K562 (cell line): ENCODE results near the gene EIF3J. TPM values are rescaled to one million over a fixed set of nuclear protein-coding genes. Genes with fewer than 3 reads are reported as not detected.

ENCODE experiments used
- ATAC-seq: fragments of 200-7000 bp; cut with Tn5 transposase; 3 replicates; pipeline ENCODE4 v1.9.1; 2020; ENCODE audit warnings: moderate library complexity
- BruUV-seq: library from RNA; stranded (reverse); fragments of 400-500 nt; replicated peaks from 2 replicates; lab custom pipeline; 2021; lab: Mats Ljungman, UMichigan
- CTCF ChIA-PET: fragments of 300-600 bp; formaldehyde crosslinking; extraction: SDS; loops from one replicate; lab custom pipeline; 2021; ENCODE audit warnings: low intra/inter-chr PET ratio; lab: Yijun Ruan, JAX
- POLR2A ChIA-PET: fragments of 300-600, 350-650 bp; sonication (Branson Sonifier 250); formaldehyde crosslinking; extraction: SDS; loops from one replicate; lab custom pipeline; 2021; ENCODE audit warnings: antibody characterized with exemption, inconsistent platforms; lab: Yijun Ruan, JAX
- DNase-seq, 4 experiments: peaks; one replicate each; pipeline versions ENCODE4 v3.0.0 to v3.0.0-alpha.2; 2011 to 2018; ENCODE audit warnings: low spot score in 3 of 4, mixed read lengths in 3 of 4; ENCODE audit errors: extremely low read depth in 1 of 4
- FAIRE-seq: peaks from 2 replicates; lab custom pipeline; 2011; peaks lifted over from hg19 to GRCh38; lab: Jason Lieb, UNC
- H2AFZ ChIP-seq: 2 replicates; pipeline ENCODE4 v1.6.0; 2011; ENCODE audit warnings: low read depth, low read length, control low read depth, inconsistent platforms
- H3K27ac ChIP-seq: fragments of 200-600 bp; 3 replicates; pipeline ENCODE4 v1.8.0; 2011; ENCODE audit warnings: low read depth, mild to moderate bottlenecking, control low read depth, inconsistent platforms, low read length, moderate library complexity, mixed read lengths; ENCODE audit errors: extremely low read depth
- H3K27me3 ChIP-seq, 2 experiments: fragments of 300-600 bp in 1 of 2; 2 replicates in 1 of 2; 3 replicates in 1 of 2; pipeline versions ENCODE4 v1.6.0 to v1.8.0; 2011; ENCODE audit warnings: inconsistent platforms in 2 of 2, low read length in 2 of 2, mild to moderate bottlenecking in 1 of 2, mixed read lengths in 1 of 2, moderate library complexity in 1 of 2; ENCODE audit not compliant: control insufficient read depth in 2 of 2, insufficient read depth in 2 of 2
- H3K36me3 ChIP-seq: fragments of 300-600 bp; 3 replicates; pipeline ENCODE4 v1.8.0; 2011; ENCODE audit warnings: mild to moderate bottlenecking, low read length, inconsistent platforms; ENCODE audit not compliant: control insufficient read depth, insufficient read depth
- H3K4me1 ChIP-seq, 2 experiments: fragments of 200-600 bp in 1 of 2; replicated peaks in 1 of 2; 2 replicates in 1 of 2; 3 replicates in 1 of 2; pipeline versions ENCODE4 v1.5.1 to v1.8.0; 2011; ENCODE audit warnings: inconsistent platforms in 2 of 2, low read length in 2 of 2, mild to moderate bottlenecking in 1 of 2, mixed read lengths in 1 of 2, moderate library complexity in 1 of 2; ENCODE audit not compliant: control insufficient read depth in 2 of 2, insufficient read depth in 2 of 2
- H3K4me2 ChIP-seq: 2 replicates; pipeline ENCODE4 v1.6.1; 2011; ENCODE audit warnings: low read length, control low read depth, inconsistent platforms, mixed read lengths; ENCODE audit not compliant: insufficient read depth
- H3K4me3 ChIP-seq: fragments of 200-600 bp; sonication (generic), shearing (Covaris generic); 2 replicates; pipeline ENCODE4 v1.5.1; 2016; ENCODE audit warnings: control low read depth, inconsistent platforms
- H3K79me2 ChIP-seq: fragments of 200-600 bp; 3 replicates; pipeline ENCODE4 v1.8.0; 2011; ENCODE audit warnings: low read length, inconsistent platforms; ENCODE audit not compliant: control insufficient read depth, insufficient read depth
- H3K9ac ChIP-seq, 2 experiments: 2 replicates each; pipeline versions ENCODE4 v1.6.0 to v1.6.1; 2011; ENCODE audit warnings: low read depth in 2 of 2, low read length in 2 of 2, control low read depth in 1 of 2, inconsistent platforms in 1 of 2, mild to moderate bottlenecking in 1 of 2, mixed read lengths in 1 of 2; ENCODE audit not compliant: insufficient read depth in 1 of 2
- H3K9me1 ChIP-seq: one replicate; pipeline ENCODE4 v1.6.0; 2011; ENCODE audit warnings: inconsistent platforms, mild to moderate bottlenecking, low read length, moderate library complexity; ENCODE audit not compliant: control insufficient read depth, insufficient read depth
- H3K9me3 ChIP-seq: replicated peaks from 2 replicates; pipeline ENCODE4 v1.5.1; 2011; ENCODE audit warnings: low read depth, low read length, inconsistent platforms; ENCODE audit not compliant: control insufficient read depth, insufficient read depth
- H4K20me1 ChIP-seq: replicated peaks from 2 replicates; pipeline ENCODE4 v1.6.1; 2011; ENCODE audit warnings: low read length, inconsistent platforms, mixed read lengths; ENCODE audit not compliant: control insufficient read depth, insufficient read depth
- RAD21 ChIP-seq, 2 experiments: fragments of 250-450 bp in 1 of 2; fragments of 450-650 bp in 1 of 2; sonication (Bioruptor Pico) in 1 of 2; formaldehyde crosslinking in 1 of 2; IDR thresholded peaks in 1 of 2; conservative IDR thresholded peaks in 1 of 2; 2 replicates each; pipeline versions ENCODE4 v1.4.0 to v1.8.0; 2020 to 2022; ENCODE audit warnings: mild to moderate bottlenecking in 2 of 2, moderate library complexity in 1 of 2
- SMC3 ChIP-seq: conservative IDR thresholded peaks from 2 replicates; pipeline ENCODE4 v1.6.1; 2011; ENCODE audit warnings: low read depth, low read length, improper control_type of control experiment; ENCODE audit not compliant: insufficient read depth
- WGBS: fragments of 100-300 bp; shearing (Covaris generic); methylation state at CpG from one replicate; pipeline ENCODE4 v1.1.6; 2016; ENCODE audit warnings: low coverage, mixed read lengths; ENCODE audit not compliant: insufficient coverage; ENCODE audit errors: missing lambda C conversion rate; 5-methylcytosine and 5-hydroxymethylcytosine counted together
- in situ Hi-C: fragments of 300-500 bp; cut with MboI; formaldehyde crosslinking; loops from 4 replicates; pipeline ENCODE4 v1.15.0; 2018; ENCODE audit warnings: inconsistent platforms, mixed read lengths
- intact Hi-C: fragments of 100-400 bp; cut with micrococcal nuclease; formaldehyde crosslinking; loops from 2 replicates; pipeline ENCODE4 v1.14.2; 2022
- polyA plus RNA-seq, 8 experiments: library from polyadenylated mRNA; depleted of rRNA in 4 of 8; stranded (reverse) in 5 of 8; unstranded in 3 of 8; fragments of >200 nt; fragmentation: Nextera tagmentation in 2 of 8; fragmentation: Illumina TruSeq in 1 of 8; extraction: Ambion mirVana in 2 of 8; extraction: Trizol in 1 of 8; gene quantifications; 2 replicates each; pipeline versions ENCODE4 v1.2.1 to v1.2.3, GENCODE V29; 2011 to 2014; ENCODE audit warnings: inconsistent platforms in 1 of 8, missing spikeins in 1 of 8
- total RNA-seq, 7 experiments: library from RNA; depleted of rRNA in 6 of 7; stranded (reverse); fragments of >200 nt in 6 of 7; fragmentation: Illumina TruSeq in 2 of 7; extraction: Trizol in 2 of 7; gene quantifications; 2 replicates each; pipeline versions ENCODE4 v1.2.1 to v1.2.3, GENCODE V29; 2011 to 2021; ENCODE audit warnings: low replicate concordance in 1 of 7
- TF ChIP-seq, protein P1 (sequence below): sonication (generic); formaldehyde crosslinking; IDR thresholded peaks from 2 replicates; pipeline ENCODE4 v1.8.0; 2022; ENCODE audit warnings: mild to moderate bottlenecking, missing genetic modification reagents
- TF ChIP-seq, protein P2 (sequence below), 3 experiments: IDR thresholded peaks in 2 of 3; conservative IDR thresholded peaks in 1 of 3; 2 replicates each; pipeline ENCODE4 v1.5.1; 2011 to 2012; ENCODE audit warnings: low read length in 3 of 3, mild to moderate bottlenecking in 3 of 3, control low read depth in 2 of 3, improper control_type of control experiment in 1 of 3, inconsistent platforms in 1 of 3, low read depth in 1 of 3, mixed read lengths in 1 of 3, moderate library complexity in 1 of 3; ENCODE audit not compliant: insufficient read depth in 2 of 3

EIF3J gene
- total and polyA plus RNA-seq, 9 of the 15 experiments (the other 6 are each of a cell fraction or from before 2014, with no cell fraction given) = 44.2 to 217 (median 151) TPM

DNA sequence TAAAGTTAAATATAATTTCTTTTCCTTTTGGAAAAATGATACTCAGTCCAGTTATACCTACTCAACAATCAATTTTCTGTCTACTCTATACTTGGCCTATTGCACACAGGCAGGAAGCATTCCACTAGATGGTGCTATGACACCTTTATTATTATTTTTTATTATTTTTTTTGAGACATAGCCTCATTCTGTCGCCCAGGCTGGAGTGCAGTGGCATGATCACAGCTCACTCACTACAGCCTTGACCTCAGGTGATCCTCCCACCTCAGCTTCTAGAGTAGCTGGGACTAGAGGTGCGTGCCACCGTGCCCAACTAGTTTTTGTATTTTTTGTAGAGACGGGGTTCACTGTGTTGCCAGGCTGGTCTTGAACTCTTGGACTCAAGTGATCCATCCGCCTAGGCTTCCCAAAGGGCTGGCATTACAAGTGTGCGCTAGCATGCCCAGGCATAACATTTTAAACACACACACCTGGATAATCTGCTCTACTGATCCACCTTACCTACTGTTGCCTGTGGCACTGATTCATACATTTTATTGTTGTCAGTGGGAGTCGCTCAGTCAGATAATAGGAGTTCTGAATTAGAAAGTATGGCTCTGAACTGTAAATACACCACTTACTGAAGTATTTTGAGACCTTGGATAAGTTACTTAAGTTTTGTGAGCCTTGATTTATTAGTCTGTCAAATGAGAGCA, 56.2 kb downstream of the EIF3J start:
- WGBS = 96% methylated on average over 6 of the region's 7 CpGs
- CTCF ChIA-PET = interaction anchor here (0.5 to 0.6 kb wide), 2 partner anchors 26 to 329 kb away, joined by 3 to 6 read pairs; no protein-coding TSS in a partner anchor
- peak in 1 of 2 experiments; percentile 47; a peak in 3 of 4 replicates for TF ChIP-seq RAD21 (CRISPR knock-in tag; conservative IDR thresholded peaks at IDR 0.05 in 1 of 2, IDR thresholded peaks at IDR 0.05 in 1 of 2)
- TF ChIP-seq, protein P1, sequence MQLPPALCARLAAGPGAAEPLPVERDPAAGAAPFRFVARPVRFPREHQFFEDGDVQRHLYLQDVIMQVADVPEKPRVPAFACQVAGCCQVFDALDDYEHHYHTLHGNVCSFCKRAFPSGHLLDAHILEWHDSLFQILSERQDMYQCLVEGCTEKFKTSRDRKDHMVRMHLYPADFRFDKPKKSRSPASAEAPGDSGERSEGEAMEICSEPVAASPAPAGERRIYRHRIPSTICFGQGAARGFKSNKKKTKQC (CRISPR knock-in tag) = no peak
- TF ChIP-seq SMC3 = 0 out of 2 replicates have a peak, but pooled peaks have one; percentile 25
- TF ChIP-seq, protein P2, sequence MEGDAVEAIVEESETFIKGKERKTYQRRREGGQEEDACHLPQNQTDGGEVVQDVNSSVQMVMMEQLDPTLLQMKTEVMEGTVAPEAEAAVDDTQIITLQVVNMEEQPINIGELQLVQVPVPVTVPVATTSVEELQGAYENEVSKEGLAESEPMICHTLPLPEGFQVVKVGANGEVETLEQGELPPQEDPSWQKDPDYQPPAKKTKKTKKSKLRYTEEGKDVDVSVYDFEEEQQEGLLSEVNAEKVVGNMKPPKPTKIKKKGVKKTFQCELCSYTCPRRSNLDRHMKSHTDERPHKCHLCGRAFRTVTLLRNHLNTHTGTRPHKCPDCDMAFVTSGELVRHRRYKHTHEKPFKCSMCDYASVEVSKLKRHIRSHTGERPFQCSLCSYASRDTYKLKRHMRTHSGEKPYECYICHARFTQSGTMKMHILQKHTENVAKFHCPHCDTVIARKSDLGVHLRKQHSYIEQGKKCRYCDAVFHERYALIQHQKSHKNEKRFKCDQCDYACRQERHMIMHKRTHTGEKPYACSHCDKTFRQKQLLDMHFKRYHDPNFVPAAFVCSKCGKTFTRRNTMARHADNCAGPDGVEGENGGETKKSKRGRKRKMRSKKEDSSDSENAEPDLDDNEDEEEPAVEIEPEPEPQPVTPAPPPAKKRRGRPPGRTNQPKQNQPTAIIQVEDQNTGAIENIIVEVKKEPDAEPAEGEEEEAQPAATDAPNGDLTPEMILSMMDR (IDR thresholded peaks at IDR 0.05 in 2 of 3, conservative IDR thresholded peaks at IDR 0.05 in 1 of 3; ENCODE audit: insufficient read depth in 2 of 3, low read depth in 1 of 3, low read length in 3 of 3) = peak in 2 of 3 experiments; percentile 39 to 66; a peak in 4 of 6 replicates
- no peaks in the 10 kb centered on the region for H3K79me2 ChIP-seq
- no peak overlapping the region for H3K27ac ChIP-seq
- no peak overlapping the region for H3K4me2 ChIP-seq
- no peaks in the 10 kb centered on the region for H3K9me1 ChIP-seq
- H3K36me3 ChIP-seq = peaks cover 86% of the 10 kb centered on the region; the same call in 2 of the 3 replicates
- no peak overlapping the region for H3K9ac ChIP-seq
- intact Hi-C loops = loop anchor here (2.0 kb wide), 1 partner anchor 146 kb away; no protein-coding TSS in a partner anchor
- H4K20me1 ChIP-seq = no peaks in the 10 kb centered on the region; the same call in 1 of the 2 replicates
- H3K27me3 ChIP-seq = no peaks in the 10 kb centered on the region
- H3K9me3 ChIP-seq = no peaks in the 10 kb centered on the region
- no peak overlapping the region for H2AFZ ChIP-seq
- DNase-seq = peak in 1 of 4 experiments; percentile 32
- no peak overlapping the region for H3K4me3 ChIP-seq
- no peak for FAIRE-seq
- in situ Hi-C loops = loop anchor here (10.0 kb wide), 1 partner anchor 332 kb away; no protein-coding TSS in a partner anchor
- BruUV-seq = no TSS peak
- POLR2A ChIA-PET = no interaction called here
- ATAC-seq = peak; percentile 90
- H3K4me1 ChIP-seq = no peaks in the 10 kb centered on the region
